SK-N-SH (cell line): ENCODE measurements around the gene CAPN11. TPM values are rescaled to one million over a fixed set of nuclear protein-coding genes. Genes with fewer than 3 reads are reported as not detected.

Experiments used
- CTCF ChIA-PET: fragments of 300-600, 350-600 bp; formaldehyde crosslinking; extraction: SDS; loops from one replicate; lab custom pipeline; 2021; lab: Yijun Ruan, JAX
- POLR2A ChIA-PET: fragments of 350-600 bp; sonication (Branson Sonifier 250); formaldehyde crosslinking; extraction: SDS; loops from one replicate; lab custom pipeline; 2020; ENCODE audit warnings: antibody characterized with exemption, inconsistent platforms; lab: Yijun Ruan, JAX
- DNase-seq: peaks from one replicate; pipeline ENCODE4 v3.0.0; 2012
- H2AFZ ChIP-seq: fragments of 200-600 bp; sonication (generic); 2 replicates; pipeline ENCODE4 v1.8.1; 2016; ENCODE audit warnings: antibody characterized with exemption, mild to moderate bottlenecking, low read depth
- H3F3A ChIP-seq: fragments of 200-600 bp; sonication (generic); replicated peaks from 2 replicates; pipeline ENCODE3; 2016; ENCODE audit warnings: antibody characterized with exemption, mild to moderate bottlenecking; ENCODE audit not compliant: insufficient read depth
- H3K27ac ChIP-seq, 2 experiments: fragments of 200-500 bp in 1 of 2; fragments of 200-600 bp in 1 of 2; sonication (Bioruptor generic) in 1 of 2; sonication (generic), shearing (Covaris generic) in 1 of 2; 2 replicates each; pipeline versions ENCODE4 v1.5.1 to v1.6.1; 2014 to 2016; ENCODE audit warnings: low read depth in 2 of 2, inconsistent platforms in 1 of 2, low read length in 1 of 2, mild to moderate bottlenecking in 1 of 2, mixed read lengths in 1 of 2
- H3K27me3 ChIP-seq: fragments of 200-600 bp; sonication (generic), shearing (Covaris generic); 2 replicates; pipeline ENCODE4 v1.6.1; 2016; ENCODE audit warnings: mixed run types; ENCODE audit not compliant: insufficient read depth
- H3K36me3 ChIP-seq, 2 experiments: fragments of 200-500 bp in 1 of 2; fragments of 200-600 bp in 1 of 2; sonication (Bioruptor generic) in 1 of 2; sonication (generic) in 1 of 2; replicated peaks in 1 of 2; 2 replicates each; pipeline versions ENCODE3 to v1.5.1; 2014 to 2016; ENCODE audit warnings: low read length in 1 of 2, mild to moderate bottlenecking in 1 of 2; ENCODE audit not compliant: insufficient read depth in 2 of 2, control insufficient read depth in 1 of 2
- H3K4me1 ChIP-seq, 2 experiments: fragments of 200-500 bp in 1 of 2; fragments of 200-600 bp in 1 of 2; sonication (Bioruptor generic) in 1 of 2; sonication (generic), shearing (Covaris generic) in 1 of 2; 2 replicates each; pipeline versions ENCODE4 v1.5.1 to v1.6.1; 2014 to 2016; ENCODE audit warnings: low read depth in 1 of 2, low read length in 1 of 2, mixed run types in 1 of 2; ENCODE audit not compliant: insufficient read depth in 2 of 2, control insufficient read depth in 1 of 2
- H3K4me2 ChIP-seq: fragments of 200-600 bp; sonication (generic), shearing (Covaris generic); 2 replicates; pipeline ENCODE4 v1.6.1; 2017; ENCODE audit warnings: mixed run types
- H3K4me3 ChIP-seq, 2 experiments: fragments of 200-500 bp in 1 of 2; fragments of 200-600 bp in 1 of 2; sonication (Bioruptor generic) in 1 of 2; sonication (generic), shearing (Covaris generic) in 1 of 2; 2 replicates each; pipeline versions ENCODE4 v1.5.1 to v1.8.1; 2014 to 2016; ENCODE audit warnings: low read depth in 2 of 2, inconsistent platforms in 1 of 2, low read length in 1 of 2, mild to moderate bottlenecking in 1 of 2, mixed read lengths in 1 of 2, moderate library complexity in 1 of 2
- H3K79me2 ChIP-seq: fragments of 200-600 bp; sonication (generic); 2 replicates; pipeline ENCODE4 v1.8.1; 2017; ENCODE audit warnings: mild to moderate bottlenecking; ENCODE audit not compliant: insufficient read depth
- H3K9ac ChIP-seq: fragments of 200-600 bp; sonication (generic); 2 replicates; pipeline ENCODE4 v1.6.1; 2017; ENCODE audit warnings: mixed run types
- H3K9me2 ChIP-seq: fragments of 200-600 bp; sonication (generic); 2 replicates; pipeline ENCODE4 v1.6.1; 2017; ENCODE audit warnings: mixed run types
- H3K9me3 ChIP-seq: fragments of 200-600 bp; sonication (generic); 2 replicates; pipeline ENCODE4 v1.6.1; 2017; ENCODE audit warnings: mixed run types, mild to moderate bottlenecking, moderate library complexity
- H4K20me1 ChIP-seq: fragments of 200-600 bp; sonication (generic); 2 replicates; pipeline ENCODE4 v1.6.1; 2017; ENCODE audit warnings: mild to moderate bottlenecking, mixed run types; ENCODE audit not compliant: insufficient read depth
- CHD2 ChIP-seq: fragments of 150-350 bp; IDR thresholded peaks from 2 replicates; pipeline ENCODE4 v1.6.1; 2018; ENCODE audit warnings: low read length; ENCODE audit not compliant: partially characterized antibody
- ELF1 ChIP-seq: IDR thresholded peaks from 2 replicates; pipeline ENCODE4 v1.4.0; 2012
- EP300 ChIP-seq, 2 experiments: IDR thresholded peaks; 2 replicates each; pipeline versions ENCODE4 v1.4.0 to v1.6.1; 2012; ENCODE audit warnings: borderline replicate concordance in 1 of 2, low read depth in 1 of 2, low read length in 1 of 2
- FOXJ3 ChIP-seq: sonication (generic); formaldehyde crosslinking; IDR thresholded peaks from 2 replicates; pipeline ENCODE4 v1.5.1; 2020; ENCODE audit warnings: mild to moderate bottlenecking, missing genetic modification reagents
- FOXM1 ChIP-seq: IDR thresholded peaks from 2 replicates; pipeline ENCODE4 v1.4.0; 2012; ENCODE audit warnings: low read depth, mild to moderate bottlenecking
- GABPA ChIP-seq: IDR thresholded peaks from 2 replicates; pipeline ENCODE4 v1.4.0; 2012; ENCODE audit warnings: low read depth, mild to moderate bottlenecking
- GATA2 ChIP-seq: sonication (generic); formaldehyde crosslinking; IDR thresholded peaks from 2 replicates; pipeline ENCODE4 v1.5.0; 2020; ENCODE audit warnings: mild to moderate bottlenecking, missing genetic modification reagents
- MEF2A ChIP-seq: IDR thresholded peaks from 2 replicates; pipeline ENCODE4 v1.4.0; 2012; ENCODE audit warnings: low read depth, borderline replicate concordance
- MXI1 ChIP-seq: IDR thresholded peaks from 2 replicates; pipeline ENCODE4 v1.6.1; 2012; ENCODE audit warnings: mild to moderate bottlenecking, low read depth, low read length, improper control_type of control experiment
- NRF1 ChIP-seq: IDR thresholded peaks from 2 replicates; pipeline ENCODE4 v1.6.1; 2012; ENCODE audit warnings: low read depth, mild to moderate bottlenecking, low read length
- RAD21 ChIP-seq: IDR thresholded peaks from 2 replicates; pipeline ENCODE4 v1.6.1; 2012; ENCODE audit warnings: mild to moderate bottlenecking, low read length
- RFX5 ChIP-seq: IDR thresholded peaks from 2 replicates; pipeline ENCODE4 v1.6.1; 2012; ENCODE audit warnings: mild to moderate bottlenecking, improper control_type of control experiment, low read length
- SMC3 ChIP-seq: IDR thresholded peaks from 2 replicates; pipeline ENCODE4 v1.6.1; 2012; ENCODE audit warnings: low read depth, low read length, improper control_type of control experiment
- TAF1 ChIP-seq: IDR thresholded peaks from 2 replicates; pipeline ENCODE4 v1.6.1; 2012; ENCODE audit warnings: low read depth, mild to moderate bottlenecking, low read length, moderate library complexity, borderline replicate concordance
- TCF12 ChIP-seq: IDR thresholded peaks from 2 replicates; pipeline ENCODE4 v1.4.0; 2012
- TEAD4 ChIP-seq: IDR thresholded peaks from 2 replicates; pipeline ENCODE4 v1.4.0; 2012; ENCODE audit warnings: mild to moderate bottlenecking, borderline replicate concordance; ENCODE audit not compliant: insufficient read depth
- USF1 ChIP-seq: IDR thresholded peaks from 2 replicates; pipeline ENCODE4 v1.4.0; 2012; ENCODE audit warnings: low read depth, borderline replicate concordance
- USF2 ChIP-seq: fragments of 150-350 bp; IDR thresholded peaks from 2 replicates; pipeline ENCODE4 v1.6.1; 2017; ENCODE audit warnings: antibody characterized with exemption, low read length, low read depth, borderline replicate concordance
- YY1 ChIP-seq: IDR thresholded peaks from 2 replicates; pipeline ENCODE4 v1.4.0; 2012; ENCODE audit warnings: low read depth, mild to moderate bottlenecking
- ZBTB33 ChIP-seq: IDR thresholded peaks from 2 replicates; pipeline ENCODE4 v1.4.0; 2012; ENCODE audit warnings: low read depth, borderline replicate concordance
- WGBS: methylation state at CpG from one replicate; pipeline ENCODE4 v1.1.6; 2017; ENCODE audit warnings: low lambda C conversion rate; 5-methylcytosine and 5-hydroxymethylcytosine counted together
- polyA plus RNA-seq, 3 experiments: library from polyadenylated mRNA; depleted of rRNA; stranded (reverse); fragments of >200 nt; gene quantifications; 2 replicates each; pipeline ENCODE4 v1.2.3, GENCODE V29; 2012

Gene CAPN11
- polyA plus RNA-seq, 1 of the 3 experiments (the other 2 are of a cell fraction) = not detected

GRCh38 chr6:44169886-44170570 lies 11.4 kb downstream of the CAPN11 start:
- no peaks in the 10 kb centered on the region for H3K9me2 ChIP-seq
- no peak overlapping the region for H2AFZ ChIP-seq
- CTCF ChIA-PET = interaction anchor here (0.7 to 7.1 kb wide), 7 partner anchors 52 to 87 kb away, joined by 3 to 128 read pairs (median 7); no protein-coding TSS in a partner anchor
- H3K36me3 ChIP-seq = no peaks in the 10 kb centered on the region
- no peak overlapping the region for H3K27ac ChIP-seq
- no peaks in the 10 kb centered on the region for H4K20me1 ChIP-seq
- no peak overlapping the region for H3K4me3 ChIP-seq
- DNase-seq = no peak
- POLR2A ChIA-PET = interaction anchor here (1.6 kb wide), 1 partner anchor 77 kb away, joined by 6 read pairs; the partner anchor contains the start of gene HSP90AB1
- no peaks in the 10 kb centered on the region for H3K79me2 ChIP-seq
- no peak overlapping the region for H3K9ac ChIP-seq
- no peak overlapping the region for H3K4me2 ChIP-seq
- no peaks in the 10 kb centered on the region for H3K27me3 ChIP-seq
- H3K4me1 ChIP-seq = peaks cover 0 to 6% of the 10 kb centered on the region in 2 experiments; a peak in 1 of 4 replicates
- WGBS = 64% methylated on average over 9 of the region's 10 CpGs
- H3F3A ChIP-seq = no peaks in the 10 kb centered on the region
- no peaks in the 10 kb centered on the region for H3K9me3 ChIP-seq
- TF ChIP-seq ELF1 = no peak
- TF ChIP-seq RAD21 = no peak
- TF ChIP-seq GABPA = no peak
- TF ChIP-seq USF2 = no peak
- TF ChIP-seq EP300 (IDR thresholded peaks at IDR 0.05; ENCODE audit: borderline replicate concordance in 1 of 2, low read depth in 1 of 2, low read length in 1 of 2) = no peak
- TF ChIP-seq GATA2 (CRISPR knock-in tag) = no peak
- TF ChIP-seq CHD2 = no peak
- no peak for TF ChIP-seq MXI1
- TF ChIP-seq SMC3 = no peak
- TF ChIP-seq RFX5 = no peak
- TF ChIP-seq, all 33 proteins: peak for 0

- Histone ChIP-seq H2AFZ (no peak overlapping the region), H3K9me2 (no peaks in the 10 kb centered on the region), H3K27ac (no peak overlapping the region), H3K27me3 (no peaks in the 10 kb centered on the region), H3K4me1 (peaks cover 0 to 4% of the 10 kb centered on the region in 2 experiments; a peak in 1 of 4 replicates), H3K9ac (no peak overlapping the region), H3K4me2 (no peak overlapping the region), H3F3A (no peaks in the 10 kb centered on the region), H3K36me3 (no peaks in the 10 kb centered on the region), H4K20me1 (no peaks in the 10 kb centered on the region), H3K9me3 (no peaks in the 10 kb centered on the region), H3K79me2 (no peaks in the 10 kb centered on the region), H3K4me3 (no peak overlapping the region)
- 53% methylated on average over 11 of the region's 12 CpGs for WGBS
- ChIA-PET POLR2A (interaction anchor here (1.0 to 1.5 kb wide), 4 partner anchors 50 to 75 kb away, joined by 3 to 7 read pairs (median 4); partner anchors contain the start of gene HSP90AB1), CTCF (interaction anchor here (0.6 to 7.1 kb wide), 37 partner anchors 9 to 336 kb away, joined by 3 to 128 read pairs (median 10); partner anchors contain the start of genes CAPN11, HSP90AB1, MYMX and SLC29A1)
- no peak for DNase-seq
- TF ChIP-seq TAF1 (no peak), NRF1 (no peak), EP300 (IDR thresholded peaks at IDR 0.05; ENCODE audit: borderline replicate concordance in 1 of 2, low read depth in 1 of 2, low read length in 1 of 2) (no peak), FOXJ3 (no peak), TCF12 (no peak), GATA2 (CRISPR knock-in tag) (no peak), GABPA (no peak), RFX5 (no peak), USF1 (no peak), TEAD4 (no peak), FOXM1 (no peak), MEF2A (no peak), YY1 (no peak), RAD21 (no peak), ZBTB33 (no peak), SMC3 (no peak)
Observed at GRCh38 chr6:44171899-44172546, 13.4 kb downstream of the CAPN11 start.
